WI38 (cell line): ENCODE results near the gene DRC1.
"Not testable (repeated sequence)": the region's sequence is repeated elsewhere in the genome, so short reads cannot be mapped to it uniquely, and the experiment has no call there.

Experiments
- H3K4me3 ChIP-seq: 2 replicates; pipeline ENCODE4 v1.5.1; 2011; ENCODE audit warnings: low read depth, mild to moderate bottlenecking, control low read depth, low read length
- CTCF ChIP-seq: IDR thresholded peaks from 2 replicates; pipeline ENCODE4 v1.5.1; 2012; ENCODE audit warnings: low read depth, mild to moderate bottlenecking, control low read depth, low read length

Gene DRC1

GRCh38 chr2:26463244-26464192, 61.8 kb downstream of the DRC1 start:
- H3K4me3 ChIP-seq, result no peak overlapping the region
- no peak for TF ChIP-seq CTCF

- no peak for TF ChIP-seq CTCF
- H3K4me3 ChIP-seq, result no peak overlapping the region
Measured at GRCh38 chr2:26464390-26465265, 62.9 kb downstream of the DRC1 start.

- no peak overlapping the region for H3K4me3 ChIP-seq
- no peak for TF ChIP-seq CTCF
Measured at GRCh38 chr2:26465266-26465925, 63.7 kb downstream of the DRC1 start.

GRCh38 chr2:26465981-26466471, 64.3 kb downstream of the DRC1 start:
- H3K4me3 ChIP-seq, result no peak overlapping the region
- TF ChIP-seq CTCF, result no peak

GRCh38 chr2:26466662-26467310, 65.1 kb downstream of the DRC1 start:
- H3K4me3 ChIP-seq, result no peak overlapping the region
- TF ChIP-seq CTCF, result no peak

- not testable (repeated sequence) for H3K4me3 ChIP-seq
Measured at GRCh38 chr2:26468544-26468943, 66.8 kb downstream of the DRC1 start.
